ENCODE data around the gene PRKN. TPM values are rescaled to one million over a fixed set of nuclear protein-coding genes. Genes with fewer than 3 reads are reported as not detected.

PRKN gene
- total RNA-seq, 1 donor from 2014 or later: 0.79 TPM

DNA sequence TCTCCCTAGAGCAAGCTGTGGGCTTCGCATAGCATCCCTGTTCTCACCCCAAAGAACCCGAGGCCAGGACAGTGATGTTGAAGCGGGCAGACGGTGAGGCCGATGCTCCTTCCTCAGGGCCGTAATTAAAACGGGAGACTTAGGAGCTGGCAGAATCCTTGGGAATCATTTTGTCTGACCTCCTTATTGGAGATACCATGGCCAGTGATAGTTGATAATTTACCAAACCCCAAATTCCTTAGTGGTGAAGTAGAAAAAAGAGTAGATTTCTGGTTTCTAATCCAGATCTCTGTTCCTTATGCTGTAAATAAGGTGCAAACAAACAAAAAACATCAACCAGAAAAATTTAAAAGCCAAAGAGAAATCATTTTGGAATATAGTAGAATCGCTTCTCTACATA lies 1092.7 kb downstream of the PRKN start:
- no peaks in the 10 kb centered on the region for H3K27me3 ChIP-seq (ENCODE audit: control insufficient read depth, insufficient read depth, low read length)
- no peak for FAIRE-seq
- no peak overlapping the region for H3K4me3 ChIP-seq (ENCODE audit: low read depth, low read length)
- DNase-seq (ENCODE audit: low read depth): no peak
- TF ChIP-seq, protein P1, sequence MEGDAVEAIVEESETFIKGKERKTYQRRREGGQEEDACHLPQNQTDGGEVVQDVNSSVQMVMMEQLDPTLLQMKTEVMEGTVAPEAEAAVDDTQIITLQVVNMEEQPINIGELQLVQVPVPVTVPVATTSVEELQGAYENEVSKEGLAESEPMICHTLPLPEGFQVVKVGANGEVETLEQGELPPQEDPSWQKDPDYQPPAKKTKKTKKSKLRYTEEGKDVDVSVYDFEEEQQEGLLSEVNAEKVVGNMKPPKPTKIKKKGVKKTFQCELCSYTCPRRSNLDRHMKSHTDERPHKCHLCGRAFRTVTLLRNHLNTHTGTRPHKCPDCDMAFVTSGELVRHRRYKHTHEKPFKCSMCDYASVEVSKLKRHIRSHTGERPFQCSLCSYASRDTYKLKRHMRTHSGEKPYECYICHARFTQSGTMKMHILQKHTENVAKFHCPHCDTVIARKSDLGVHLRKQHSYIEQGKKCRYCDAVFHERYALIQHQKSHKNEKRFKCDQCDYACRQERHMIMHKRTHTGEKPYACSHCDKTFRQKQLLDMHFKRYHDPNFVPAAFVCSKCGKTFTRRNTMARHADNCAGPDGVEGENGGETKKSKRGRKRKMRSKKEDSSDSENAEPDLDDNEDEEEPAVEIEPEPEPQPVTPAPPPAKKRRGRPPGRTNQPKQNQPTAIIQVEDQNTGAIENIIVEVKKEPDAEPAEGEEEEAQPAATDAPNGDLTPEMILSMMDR (IDR thresholded peaks at IDR 0.05; ENCODE audit: insufficient read depth, low read length, severe bottlenecking): no peak
- no peaks in the 10 kb centered on the region for H3K36me3 ChIP-seq (ENCODE audit: control insufficient read depth, insufficient read depth, low read length)

DNA sequence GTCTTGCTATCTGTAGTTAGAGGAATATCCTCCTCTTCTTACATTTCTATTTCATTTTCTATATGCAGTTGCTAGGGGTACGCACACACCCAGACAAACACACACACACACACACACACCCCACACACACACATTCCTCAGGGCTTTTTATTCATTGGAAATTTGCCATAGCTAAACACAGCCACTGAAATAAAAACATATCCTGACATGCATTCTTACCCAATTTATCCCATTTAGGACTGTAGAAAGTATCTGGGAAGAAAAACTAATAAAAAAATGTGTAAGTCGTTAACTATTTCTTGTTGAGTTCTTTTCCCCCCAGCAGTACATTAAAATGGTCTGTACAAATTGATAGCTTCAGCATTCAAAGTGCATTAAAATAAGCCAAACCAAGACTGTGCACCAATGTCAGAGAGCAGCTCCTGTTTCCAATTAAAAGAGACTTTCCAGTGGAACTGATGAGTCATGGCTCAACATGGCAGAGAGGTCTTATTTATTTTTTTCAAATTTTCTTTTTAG lies 1095.8 kb downstream of the PRKN start:
- Histone ChIP-seq H3K36me3 (ENCODE audit: control insufficient read depth, insufficient read depth, low read length) (no peaks in the 10 kb centered on the region), H3K27me3 (ENCODE audit: control insufficient read depth, insufficient read depth, low read length) (no peaks in the 10 kb centered on the region), H3K4me3 (ENCODE audit: low read depth, low read length) (no peak overlapping the region)
- TF ChIP-seq, protein P1 (IDR thresholded peaks at IDR 0.05; ENCODE audit: insufficient read depth, low read length, severe bottlenecking): no peak
- no peak for FAIRE-seq
- DNase-seq (ENCODE audit: low read depth): no peak

DNA sequence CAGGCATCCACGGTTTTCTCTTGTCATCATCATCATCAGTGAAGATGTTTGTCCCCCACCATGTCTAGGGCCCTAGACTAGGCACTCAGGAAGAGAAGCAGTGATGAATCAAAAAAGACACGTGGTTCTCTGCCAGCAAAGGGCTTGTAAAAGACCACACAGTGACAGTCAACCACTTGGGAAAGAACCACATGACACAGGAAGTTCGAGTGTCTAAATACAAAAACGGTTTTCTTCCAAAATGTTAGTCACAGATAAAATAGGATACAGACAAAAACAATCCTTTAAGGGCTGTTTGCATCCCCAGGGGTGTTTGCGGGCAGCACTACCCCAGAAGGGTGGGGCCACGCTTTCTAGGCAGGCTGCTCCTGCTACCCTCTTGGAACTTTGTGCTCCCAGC lies 1096.9 kb downstream of the PRKN start:
- H3K36me3 ChIP-seq (ENCODE audit: control insufficient read depth, insufficient read depth, low read length): no peaks in the 10 kb centered on the region
- TF ChIP-seq, protein P1 (IDR thresholded peaks at IDR 0.05; ENCODE audit: insufficient read depth, low read length, severe bottlenecking): no peak
- H3K4me3 ChIP-seq (ENCODE audit: low read depth, low read length): no peak overlapping the region
- FAIRE-seq (no peak), DNase-seq (ENCODE audit: low read depth) (no peak)
- H3K27me3 ChIP-seq (ENCODE audit: control insufficient read depth, insufficient read depth, low read length): no peaks in the 10 kb centered on the region

DNA sequence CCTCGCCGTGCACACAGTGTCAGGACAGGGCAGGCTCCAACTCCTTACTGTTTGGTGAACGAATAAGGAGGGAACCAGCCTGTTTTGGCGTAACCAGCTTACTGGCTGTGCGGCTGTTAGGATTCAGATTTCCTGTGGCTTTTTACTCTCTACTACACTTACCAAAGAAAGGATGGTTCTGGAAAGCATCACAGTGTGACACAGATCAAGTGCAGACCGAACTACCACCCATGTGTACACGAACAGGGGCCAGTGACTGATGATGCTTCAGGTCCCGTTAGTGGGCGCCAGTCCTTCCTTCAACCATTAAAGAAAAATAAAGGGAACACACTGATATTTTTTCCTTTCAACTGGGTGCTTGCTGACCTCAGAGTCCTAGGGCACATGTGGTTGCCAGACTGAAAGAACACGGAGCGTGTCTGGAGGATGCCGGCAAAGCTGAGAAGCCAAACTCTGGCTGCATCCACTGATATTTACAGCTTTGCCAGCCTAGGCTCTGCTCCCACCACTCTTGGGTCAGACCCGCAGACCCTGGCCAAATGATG lies 1101.4 kb downstream of the PRKN start:
- TF ChIP-seq, protein P1 (IDR thresholded peaks at IDR 0.05; ENCODE audit: insufficient read depth, low read length, severe bottlenecking): no peak
- H3K4me3 ChIP-seq (ENCODE audit: low read depth, low read length): no peak overlapping the region
- H3K27me3 ChIP-seq (ENCODE audit: control insufficient read depth, insufficient read depth, low read length): no peaks in the 10 kb centered on the region
- DNase-seq (ENCODE audit: low read depth) (no peak), FAIRE-seq (no peak)
- H3K36me3 ChIP-seq (ENCODE audit: control insufficient read depth, insufficient read depth, low read length): no peaks in the 10 kb centered on the region

DNA sequence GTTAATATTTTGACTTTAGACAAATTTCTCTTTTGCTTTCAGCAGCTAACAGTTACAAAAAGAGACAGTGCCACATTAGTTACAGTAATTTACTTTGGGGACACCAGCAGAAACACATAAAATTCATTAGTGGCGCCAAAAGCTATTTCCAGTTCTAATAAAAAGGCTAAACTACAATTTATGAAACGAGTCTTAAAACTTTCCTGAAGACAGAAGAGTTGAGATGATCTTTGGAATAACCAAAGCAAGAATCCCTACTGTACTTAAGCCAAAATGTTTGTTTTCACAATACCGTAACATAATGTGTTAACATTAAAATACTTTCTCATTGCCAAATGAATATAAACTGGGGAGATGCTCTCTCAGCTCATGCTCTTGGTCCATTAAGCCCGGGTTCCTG lies 1103.5 kb downstream of the PRKN start:
- TF ChIP-seq, protein P1 (IDR thresholded peaks at IDR 0.05; ENCODE audit: insufficient read depth, low read length, severe bottlenecking): no peak
- no peaks in the 10 kb centered on the region for H3K36me3 ChIP-seq (ENCODE audit: control insufficient read depth, insufficient read depth, low read length)
- no peak for DNase-seq (ENCODE audit: low read depth)
- no peak overlapping the region for H3K4me3 ChIP-seq (ENCODE audit: low read depth, low read length)
- no peak for FAIRE-seq
- no peaks in the 10 kb centered on the region for H3K27me3 ChIP-seq (ENCODE audit: control insufficient read depth, insufficient read depth, low read length)

DNA sequence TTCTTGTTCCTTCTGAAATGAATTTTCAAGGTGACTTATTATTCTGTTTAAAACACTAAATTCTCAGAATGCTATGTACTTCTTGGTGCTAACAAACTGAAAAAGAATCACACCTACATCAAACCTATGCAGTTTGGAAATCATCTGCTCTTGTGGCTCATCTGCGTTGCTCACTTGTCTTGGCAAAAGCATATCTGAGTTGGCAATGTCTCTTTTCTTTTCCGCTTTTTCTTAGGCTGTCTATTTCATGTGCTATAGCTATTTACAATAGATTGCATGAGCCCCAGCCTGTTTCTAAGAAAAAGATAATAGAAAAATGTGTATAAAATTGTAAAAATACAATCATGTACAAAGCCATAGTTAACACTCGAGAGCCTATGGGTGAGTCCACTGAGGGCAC lies 1104.8 kb downstream of the PRKN start:
- TF ChIP-seq, protein P1 (IDR thresholded peaks at IDR 0.05; ENCODE audit: insufficient read depth, low read length, severe bottlenecking): no peak
- H3K36me3 ChIP-seq (ENCODE audit: control insufficient read depth, insufficient read depth, low read length): no peaks in the 10 kb centered on the region
- no peak for DNase-seq (ENCODE audit: low read depth)
- H3K27me3 ChIP-seq (ENCODE audit: control insufficient read depth, insufficient read depth, low read length): no peaks in the 10 kb centered on the region
- no peak for FAIRE-seq
- H3K4me3 ChIP-seq (ENCODE audit: low read depth, low read length): no peak overlapping the region

Data from bronchial epithelial cell (primary cell).